Ovary (tissue), 3 donors: Measurements from ENCODE around the gene NSRP1.

ENCODE experiments used
- POLR2A ChIP-seq: fragments of 450-650 bp; IDR thresholded peaks from one replicate; pipeline ENCODE4 v1.6.1; 2017; ENCODE audit warnings: antibody characterized with exemption, mild to moderate bottlenecking, moderate library complexity
- TF ChIP-seq, protein P1 (sequence below), 3 donors: fragments of 450-650 bp in 2 of 3; fragments of 200-600 bp in 1 of 3; IDR thresholded peaks; one replicate each; pipeline versions ENCODE4 v1.5.1 to v1.8.0; 2016 to 2022; ENCODE audit warnings: antibody characterized with exemption in 3 of 3, mild to moderate bottlenecking in 1 of 3
- donor health status: DM: no; HTN: no; CAD: no.

DNA sequence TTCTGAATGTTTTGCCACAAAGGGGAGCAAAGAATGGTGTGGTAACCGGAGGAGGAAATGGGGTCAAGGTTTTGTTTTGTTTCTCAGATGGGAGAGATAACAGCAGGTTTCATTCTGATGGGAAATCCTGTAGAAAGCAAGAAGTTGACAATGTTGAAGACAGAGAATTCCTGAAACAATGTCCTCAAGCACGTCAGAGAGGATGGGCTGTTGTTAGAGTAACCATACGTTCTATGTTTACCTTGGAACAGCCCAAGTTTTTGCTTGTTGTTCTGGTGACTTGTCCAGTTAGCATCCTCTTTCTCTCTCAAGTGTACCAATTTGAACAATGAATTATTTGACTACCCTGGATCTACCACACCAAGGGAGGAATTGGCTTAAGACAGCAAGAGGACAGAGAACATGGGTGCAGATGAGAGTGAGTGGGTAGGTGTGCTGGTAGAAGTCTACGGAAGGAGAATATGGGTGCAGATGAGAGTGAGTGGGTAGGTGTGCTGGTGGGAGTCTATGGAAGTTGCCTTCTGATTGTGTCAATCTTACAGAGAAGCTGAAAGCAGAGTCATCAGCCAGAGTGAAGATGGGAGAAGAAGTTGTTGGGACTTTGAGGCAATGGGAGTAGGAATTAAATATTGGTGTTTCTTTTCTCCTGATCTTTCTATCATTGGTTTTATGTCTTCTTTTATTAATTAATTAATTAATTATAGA lies 14.8 kb upstream of the NSRP1 start:
- TF ChIP-seq, protein P1, sequence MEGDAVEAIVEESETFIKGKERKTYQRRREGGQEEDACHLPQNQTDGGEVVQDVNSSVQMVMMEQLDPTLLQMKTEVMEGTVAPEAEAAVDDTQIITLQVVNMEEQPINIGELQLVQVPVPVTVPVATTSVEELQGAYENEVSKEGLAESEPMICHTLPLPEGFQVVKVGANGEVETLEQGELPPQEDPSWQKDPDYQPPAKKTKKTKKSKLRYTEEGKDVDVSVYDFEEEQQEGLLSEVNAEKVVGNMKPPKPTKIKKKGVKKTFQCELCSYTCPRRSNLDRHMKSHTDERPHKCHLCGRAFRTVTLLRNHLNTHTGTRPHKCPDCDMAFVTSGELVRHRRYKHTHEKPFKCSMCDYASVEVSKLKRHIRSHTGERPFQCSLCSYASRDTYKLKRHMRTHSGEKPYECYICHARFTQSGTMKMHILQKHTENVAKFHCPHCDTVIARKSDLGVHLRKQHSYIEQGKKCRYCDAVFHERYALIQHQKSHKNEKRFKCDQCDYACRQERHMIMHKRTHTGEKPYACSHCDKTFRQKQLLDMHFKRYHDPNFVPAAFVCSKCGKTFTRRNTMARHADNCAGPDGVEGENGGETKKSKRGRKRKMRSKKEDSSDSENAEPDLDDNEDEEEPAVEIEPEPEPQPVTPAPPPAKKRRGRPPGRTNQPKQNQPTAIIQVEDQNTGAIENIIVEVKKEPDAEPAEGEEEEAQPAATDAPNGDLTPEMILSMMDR (IDR thresholded peaks at IDR 0.05) = no peak
- no peak for TF ChIP-seq POLR2A
